GM19395 (cell line): Measurements from ENCODE around the gene FAM180A.
"Not testable (repeated sequence)": the region's sequence is repeated elsewhere in the genome, so short reads cannot be mapped to it uniquely, and the experiment has no call there.

Experiments
- ATAC-seq: cut with Tn5 transposase; IDR thresholded peaks from one replicate; pipeline ENCODE4 v1.9.1; 2021; ENCODE audit warnings: mild to moderate bottlenecking, moderate library complexity; ENCODE audit not compliant: unreplicated experiment

The FAM180A gene

GRCh38 chr7:135742371-135742770 is 6.2 kb downstream of the FAM180A start:
- no peak for ATAC-seq

GRCh38 chr7:135741905-135742304 is 6.7 kb downstream of the FAM180A start:
- ATAC-seq: no peak

GRCh38 chr7:135740889-135741288 is 7.7 kb downstream of the FAM180A start:
- ATAC-seq: no peak

GRCh38 chr7:135737306-135737647 is 11.3 kb downstream of the FAM180A start:
- not testable (repeated sequence) for ATAC-seq

- no peak for ATAC-seq
These were observed 11.9 kb downstream of the FAM180A start for GRCh38 chr7:135736586-135737305.

- ATAC-seq: no peak
These were observed 14.3 kb downstream of the FAM180A start for GRCh38 chr7:135734343-135734689.

- no peak for ATAC-seq
These were observed 14.8 kb downstream of the FAM180A start for GRCh38 chr7:135733603-135734342.

- ATAC-seq: no peak
These were observed 17.5 kb downstream of the FAM180A start for GRCh38 chr7:135731131-135731530.

- ATAC-seq: no peak
These were observed 19.4 kb downstream of the FAM180A start for GRCh38 chr7:135729230-135729629.

- no peak for ATAC-seq
These were observed 20.4 kb downstream of the FAM180A start, which contains the start of gene SLC13A4 for GRCh38 chr7:135728136-135728669. TSS of gene SLC13A4 (minus strand) at chr7:135728186. CDS start at chr7:135727496, 690 bp downstream.

GRCh38 chr7:135726911-135727673 is 21.5 kb downstream of the FAM180A start:
- no peak for ATAC-seq

- no peak for ATAC-seq
These were observed 22.3 kb downstream of the FAM180A start for GRCh38 chr7:135726276-135726788.

GRCh38 chr7:135723411-135723810 is 25.2 kb downstream of the FAM180A start:
- ATAC-seq: no peak

- no peak for ATAC-seq
These were observed 27.3 kb downstream of the FAM180A start for GRCh38 chr7:135721198-135721820.

GRCh38 chr7:135719688-135720087 is 28.9 kb downstream of the FAM180A start:
- ATAC-seq: no peak

- ATAC-seq: no peak
These were observed 29.7 kb downstream of the FAM180A start for GRCh38 chr7:135718794-135719437.

- ATAC-seq: no peak
These were observed 30.4 kb downstream of the FAM180A start for GRCh38 chr7:135718219-135718618.

GRCh38 chr7:135717693-135718092 is 30.9 kb downstream of the FAM180A start:
- ATAC-seq: no peak

- no peak for ATAC-seq
These were observed 31.9 kb downstream of the FAM180A start for GRCh38 chr7:135716677-135717238.

GRCh38 chr7:135715673-135716072 is 32.9 kb downstream of the FAM180A start:
- no peak for ATAC-seq
